Caco-2 (cell line): ENCODE data around the gene EIF5AL1. TPM values are rescaled to one million over a fixed set of nuclear protein-coding genes. Genes with fewer than 3 reads are reported as not detected.
"Not testable (repeated sequence)": the region's sequence is repeated elsewhere in the genome, so short reads cannot be mapped to it uniquely, and the experiment has no call there.

Experiments used
- BruUV-seq: library from RNA; stranded (reverse); fragments of 400-500 nt; replicated peaks from 2 replicates; lab custom pipeline; 2021; lab: Mats Ljungman, UMichigan
- CTCF ChIA-PET: fragments of 300-600 bp; sonication (Branson Sonifier 250); formaldehyde crosslinking; loops from one replicate; lab custom pipeline; 2022; ENCODE audit warnings: antibody characterized with exemption; lab: Charles Lee
- POLR2A ChIA-PET: fragments of 300-600 bp; sonication (Branson Sonifier 250); formaldehyde crosslinking; loops from one replicate; lab custom pipeline; 2022; ENCODE audit warnings: antibody characterized with exemption; lab: Charles Lee
- DNase-seq, 2 experiments: peaks; one replicate each; pipeline versions ENCODE4 v3.0.0 to v3.0.0-alpha.2; 2020 to 2022
- H3K27me3 ChIP-seq: replicated peaks from 2 replicates; pipeline ENCODE4 v1.6.0; 2011; ENCODE audit warnings: low read length; ENCODE audit not compliant: control insufficient read depth, insufficient read depth
- H3K36me3 ChIP-seq: 2 replicates; pipeline ENCODE4 v1.5.1; 2011; ENCODE audit warnings: low read length; ENCODE audit not compliant: control insufficient read depth, insufficient read depth
- H3K4me1 ChIP-seq: fragments of 250-450 bp; sonication (Bioruptor Pico); 2 replicates; pipeline ENCODE4 v1.5.1; 2020; ENCODE audit warnings: mild to moderate bottlenecking
- H3K4me3 ChIP-seq: 2 replicates; pipeline ENCODE4 v1.5.1; 2011; ENCODE audit warnings: low read depth, mild to moderate bottlenecking, control low read depth, low read length
- H3K9me3 ChIP-seq: fragments of 250-450 bp; sonication (Bioruptor Pico); 2 replicates; pipeline ENCODE4 v1.5.1; 2020; ENCODE audit warnings: mild to moderate bottlenecking, moderate library complexity
- H3K27ac Mint-ChIP-seq: one replicate; pipeline ENCODE4 v1.8.0; 2022; ENCODE audit warnings: mixed read lengths; ENCODE audit not compliant: unreplicated experiment
- H3K27me3 Mint-ChIP-seq: one replicate; pipeline ENCODE4 v1.8.0; 2022; ENCODE audit warnings: mixed read lengths; ENCODE audit not compliant: insufficient read depth, unreplicated experiment
- H3K36me3 Mint-ChIP-seq: one replicate; pipeline ENCODE4 v1.8.0; 2022; ENCODE audit warnings: mild to moderate bottlenecking, mixed read lengths; ENCODE audit not compliant: insufficient read depth, unreplicated experiment
- H3K4me1 Mint-ChIP-seq: one replicate; pipeline ENCODE4 v1.8.0; 2022; ENCODE audit warnings: low read depth, mixed read lengths; ENCODE audit not compliant: unreplicated experiment
- H3K4me3 Mint-ChIP-seq: one replicate; pipeline ENCODE4 v1.8.0; 2022; ENCODE audit warnings: mild to moderate bottlenecking, moderate library complexity, mixed read lengths; ENCODE audit not compliant: unreplicated experiment
- H3K9me3 Mint-ChIP-seq: one replicate; pipeline ENCODE4 v1.8.0; 2022; ENCODE audit warnings: mixed read lengths; ENCODE audit not compliant: unreplicated experiment
- CTCF ChIP-seq, 2 experiments: fragments of 200-600 bp in 1 of 2; IDR thresholded peaks; 1 replicate in 1 of 2; 2 replicates in 1 of 2; pipeline versions ENCODE4 v1.5.1 to v1.8.0; 2011 to 2022; ENCODE audit warnings: antibody characterized with exemption in 1 of 2, control low read depth in 1 of 2, inconsistent platforms in 1 of 2, low read depth in 1 of 2, low read length in 1 of 2, mild to moderate bottlenecking in 1 of 2, moderate library complexity in 1 of 2; ENCODE audit not compliant: insufficient read depth in 1 of 2, severe bottlenecking in 1 of 2, unreplicated experiment in 1 of 2
- intact Hi-C: fragments of 100-400 bp; cut with micrococcal nuclease; formaldehyde crosslinking; loops from one replicate; pipeline ENCODE4 v1.10.0; 2022; ENCODE audit not compliant: unreplicated experiment
- total RNA-seq: library from RNA; stranded (reverse); gene quantifications from 2 replicates; pipeline ENCODE4 v1.2.3, GENCODE V29; 2022

Gene EIF5AL1
- total RNA-seq, 1 experiment from 2014 or later: 0.93 TPM

- Histone ChIP-seq H3K27me3 (no peaks in the 10 kb centered on the region), H3K4me1 (no peaks in the 10 kb centered on the region), H3K9me3 (no peaks in the 10 kb centered on the region), H3K4me3 (no peak overlapping the region), H3K36me3 (no peaks in the 10 kb centered on the region)
- Mint-ChIP-seq H3K27ac (no peak overlapping the region), H3K4me1 (peaks cover 6% of the 10 kb centered on the region), H3K27me3 (peaks cover 13% of the 10 kb centered on the region), H3K36me3 (no peaks in the 10 kb centered on the region), H3K9me3 (no peaks in the 10 kb centered on the region), H3K4me3 (no peak overlapping the region)
- DNase-seq: no peak
- intact Hi-C loops: no loop called here
- no peak for TF ChIP-seq CTCF (IDR thresholded peaks at IDR 0.05; ENCODE audit: insufficient read depth in 1 of 2, low read depth in 1 of 2, low read length in 1 of 2, severe bottlenecking in 1 of 2, unreplicated experiment in 1 of 2)
- ChIA-PET POLR2A (no interaction called here), CTCF (interaction anchor here (0.7 to 3.4 kb wide), 2 partner anchors 25 to 122 kb away, joined by 4 to 21 read pairs; no protein-coding TSS in a partner anchor)
- no TSS peak for BruUV-seq
Observed at GRCh38 chr10:79496896-79497295, 15.4 kb upstream of the EIF5AL1 start.

GRCh38 chr10:79498291-79498829 lies 14.0 kb upstream of the EIF5AL1 start:
- no TSS peak for BruUV-seq
- intact Hi-C loops: no loop called here
- H3K27me3 ChIP-seq: no peaks in the 10 kb centered on the region
- H3K4me1 ChIP-seq: no peaks in the 10 kb centered on the region
- ChIA-PET POLR2A (no interaction called here), CTCF (interaction anchor here (0.6 to 3.4 kb wide), 2 partner anchors 124 to 205 kb away, joined by 4 to 21 read pairs; no protein-coding TSS in a partner anchor)
- H3K4me3 ChIP-seq: no peak overlapping the region
- no peak for DNase-seq
- no peaks in the 10 kb centered on the region for H3K9me3 ChIP-seq
- H3K4me1 Mint-ChIP-seq: peaks cover 12% of the 10 kb centered on the region
- H3K36me3 Mint-ChIP-seq: no peaks in the 10 kb centered on the region
- no peaks in the 10 kb centered on the region for H3K36me3 ChIP-seq
- TF ChIP-seq CTCF (IDR thresholded peaks at IDR 0.05; ENCODE audit: insufficient read depth in 1 of 2, low read depth in 1 of 2, low read length in 1 of 2, severe bottlenecking in 1 of 2, unreplicated experiment in 1 of 2): no peak
- peaks cover 20% of the 10 kb centered on the region for H3K27me3 Mint-ChIP-seq
- no peak overlapping the region for H3K27ac Mint-ChIP-seq
- no peaks in the 10 kb centered on the region for H3K9me3 Mint-ChIP-seq
- H3K4me3 Mint-ChIP-seq: no peak overlapping the region

- no peaks in the 10 kb centered on the region for H3K4me1 ChIP-seq
- Mint-ChIP-seq H3K27me3 (peaks cover 33% of the 10 kb centered on the region), H3K9me3 (no peaks in the 10 kb centered on the region), H3K4me1 (peaks cover 7% of the 10 kb centered on the region), H3K36me3 (peaks cover 6% of the 10 kb centered on the region), H3K27ac (no peak overlapping the region), H3K4me3 (no peak overlapping the region)
- intact Hi-C loops: loop anchor here (1.0 to 10.0 kb wide), 2 partner anchors 128 to 642 kb away; no protein-coding TSS in a partner anchor
- CTCF ChIA-PET: interaction anchor here (0.7 to 2.9 kb wide), 3 partner anchors 129 to 305 kb away, joined by 3 to 21 read pairs (median 4); no protein-coding TSS in a partner anchor
- no peaks in the 10 kb centered on the region for H3K36me3 ChIP-seq
- no TSS peak for BruUV-seq
- H3K27me3 ChIP-seq: peaks cover 3% of the 10 kb centered on the region; the same call in 1 of the 2 replicates
- POLR2A ChIA-PET: no interaction called here
- H3K4me3 ChIP-seq: no peak overlapping the region
- peak; percentile 72 for DNase-seq
- H3K9me3 ChIP-seq: no peaks in the 10 kb centered on the region
- TF ChIP-seq CTCF (IDR thresholded peaks at IDR 0.05; ENCODE audit: insufficient read depth in 1 of 2, low read depth in 1 of 2, low read length in 1 of 2, severe bottlenecking in 1 of 2, unreplicated experiment in 1 of 2): peak; percentile 62 to 70
Observed at GRCh38 chr10:79502561-79503309, 9.6 kb upstream of the EIF5AL1 start.

GRCh38 chr10:79503787-79504186 lies 8.5 kb upstream of the EIF5AL1 start:
- H3K36me3 ChIP-seq, H3K36me3 Mint-ChIP-seq, H3K4me1 ChIP-seq, DNase-seq, H3K4me3 ChIP-seq, BruUV-seq, POLR2A ChIA-PET, H3K4me3 Mint-ChIP-seq, H3K9me3 ChIP-seq, H3K27ac Mint-ChIP-seq, H3K27me3 ChIP-seq, H3K4me1 Mint-ChIP-seq, H3K9me3 Mint-ChIP-seq: not testable (repeated sequence)
- CTCF ChIA-PET: interaction anchor here (0.7 to 2.9 kb wide), 2 partner anchors 130 to 155 kb away, joined by 4 to 21 read pairs; no protein-coding TSS in a partner anchor
- intact Hi-C loops: loop anchor here (10.0 kb wide), 1 partner anchor 641 kb away; no protein-coding TSS in a partner anchor
- H3K27me3 Mint-ChIP-seq: peaks cover 29% of the 10 kb centered on the region
